ENCODE measurements around the gene FPR1.

- TF ChIP-seq CTCF (IDR thresholded peaks at IDR 0.05) = no peak
- no peak for TF ChIP-seq POLR2AphosphoS5 (IDR thresholded peaks at IDR 0.05)
- TF ChIP-seq POLR2A (IDR thresholded peaks at IDR 0.05) = no peak
Observed at GRCh38 chr19:51735759-51736449, 15.8 kb downstream of the FPR1 start.
